Measurements from ENCODE around the gene AIP.

DNA sequence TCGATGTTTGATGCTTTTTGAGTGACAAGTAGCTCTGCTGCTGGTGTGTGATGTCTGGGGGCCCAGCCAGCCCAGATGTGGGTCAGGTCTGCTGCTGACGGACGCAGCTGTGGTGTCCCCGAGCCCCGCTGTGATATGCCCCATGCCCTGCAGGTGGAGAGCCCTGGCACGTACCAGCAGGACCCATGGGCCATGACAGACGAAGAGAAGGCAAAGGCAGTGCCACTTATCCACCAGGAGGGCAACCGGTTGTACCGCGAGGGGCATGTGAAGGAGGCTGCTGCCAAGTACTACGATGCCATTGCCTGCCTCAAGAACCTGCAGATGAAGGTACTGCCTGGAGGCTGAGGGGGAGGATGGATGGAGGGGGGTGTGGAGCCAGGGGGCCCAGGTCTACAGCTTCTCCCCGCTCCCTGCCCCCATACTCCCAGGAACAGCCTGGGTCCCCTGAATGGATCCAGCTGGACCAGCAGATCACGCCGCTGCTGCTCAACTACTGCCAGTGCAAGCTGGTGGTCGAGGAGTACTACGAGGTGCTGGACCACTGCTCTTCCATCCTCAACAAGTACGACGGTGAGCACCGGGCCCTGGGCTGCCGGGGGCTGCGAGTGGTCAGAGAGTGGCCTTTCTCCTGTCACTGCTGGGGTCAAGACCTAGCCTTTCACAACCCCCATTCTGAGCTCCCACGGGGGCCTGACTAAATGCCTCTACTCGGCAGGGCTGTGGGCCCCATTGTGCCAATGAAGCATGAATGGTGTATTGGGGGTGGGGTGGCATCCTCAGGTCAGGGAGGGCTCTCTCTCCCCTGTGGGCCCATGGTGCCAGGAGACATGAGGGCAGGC lies 7.3 kb downstream of the AIP start:
- TF ChIP-seq, protein P1, sequence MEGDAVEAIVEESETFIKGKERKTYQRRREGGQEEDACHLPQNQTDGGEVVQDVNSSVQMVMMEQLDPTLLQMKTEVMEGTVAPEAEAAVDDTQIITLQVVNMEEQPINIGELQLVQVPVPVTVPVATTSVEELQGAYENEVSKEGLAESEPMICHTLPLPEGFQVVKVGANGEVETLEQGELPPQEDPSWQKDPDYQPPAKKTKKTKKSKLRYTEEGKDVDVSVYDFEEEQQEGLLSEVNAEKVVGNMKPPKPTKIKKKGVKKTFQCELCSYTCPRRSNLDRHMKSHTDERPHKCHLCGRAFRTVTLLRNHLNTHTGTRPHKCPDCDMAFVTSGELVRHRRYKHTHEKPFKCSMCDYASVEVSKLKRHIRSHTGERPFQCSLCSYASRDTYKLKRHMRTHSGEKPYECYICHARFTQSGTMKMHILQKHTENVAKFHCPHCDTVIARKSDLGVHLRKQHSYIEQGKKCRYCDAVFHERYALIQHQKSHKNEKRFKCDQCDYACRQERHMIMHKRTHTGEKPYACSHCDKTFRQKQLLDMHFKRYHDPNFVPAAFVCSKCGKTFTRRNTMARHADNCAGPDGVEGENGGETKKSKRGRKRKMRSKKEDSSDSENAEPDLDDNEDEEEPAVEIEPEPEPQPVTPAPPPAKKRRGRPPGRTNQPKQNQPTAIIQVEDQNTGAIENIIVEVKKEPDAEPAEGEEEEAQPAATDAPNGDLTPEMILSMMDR (conservative IDR thresholded peaks at IDR 0.05; ENCODE audit: low read depth, low read length): no peak
- TF ChIP-seq EZH2 (IDR thresholded peaks at IDR 0.05; ENCODE audit: low read length, unreplicated experiment): no peak
- no peak for TF ChIP-seq EZH2phosphoT487 (IDR thresholded peaks at IDR 0.05; ENCODE audit: borderline replicate concordance, low read length)
